C4-2B (cell line): ENCODE measurements around the gene NAA40.

Experiments used
- H3K27ac ChIP-seq: fragments of 450-650 bp; 2 replicates; pipeline ENCODE4 v1.5.1; 2017
- ZFX ChIP-seq: fragments of 450-650 bp; IDR thresholded peaks from 2 replicates; pipeline ENCODE4 v1.6.1; 2017
- TF ChIP-seq, protein P1 (sequence below): fragments of 450-650 bp; conservative IDR thresholded peaks from 2 replicates; pipeline ENCODE4 v1.5.1; 2017; ENCODE audit warnings: mild to moderate bottlenecking

NAA40 gene

GRCh38 chr11:64001484-64002420, 63.0 kb downstream of the NAA40 start:
- TF ChIP-seq, protein P1, sequence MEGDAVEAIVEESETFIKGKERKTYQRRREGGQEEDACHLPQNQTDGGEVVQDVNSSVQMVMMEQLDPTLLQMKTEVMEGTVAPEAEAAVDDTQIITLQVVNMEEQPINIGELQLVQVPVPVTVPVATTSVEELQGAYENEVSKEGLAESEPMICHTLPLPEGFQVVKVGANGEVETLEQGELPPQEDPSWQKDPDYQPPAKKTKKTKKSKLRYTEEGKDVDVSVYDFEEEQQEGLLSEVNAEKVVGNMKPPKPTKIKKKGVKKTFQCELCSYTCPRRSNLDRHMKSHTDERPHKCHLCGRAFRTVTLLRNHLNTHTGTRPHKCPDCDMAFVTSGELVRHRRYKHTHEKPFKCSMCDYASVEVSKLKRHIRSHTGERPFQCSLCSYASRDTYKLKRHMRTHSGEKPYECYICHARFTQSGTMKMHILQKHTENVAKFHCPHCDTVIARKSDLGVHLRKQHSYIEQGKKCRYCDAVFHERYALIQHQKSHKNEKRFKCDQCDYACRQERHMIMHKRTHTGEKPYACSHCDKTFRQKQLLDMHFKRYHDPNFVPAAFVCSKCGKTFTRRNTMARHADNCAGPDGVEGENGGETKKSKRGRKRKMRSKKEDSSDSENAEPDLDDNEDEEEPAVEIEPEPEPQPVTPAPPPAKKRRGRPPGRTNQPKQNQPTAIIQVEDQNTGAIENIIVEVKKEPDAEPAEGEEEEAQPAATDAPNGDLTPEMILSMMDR, result no peak
- no peak for TF ChIP-seq ZFX
- no peak overlapping the region for H3K27ac ChIP-seq

DNA sequence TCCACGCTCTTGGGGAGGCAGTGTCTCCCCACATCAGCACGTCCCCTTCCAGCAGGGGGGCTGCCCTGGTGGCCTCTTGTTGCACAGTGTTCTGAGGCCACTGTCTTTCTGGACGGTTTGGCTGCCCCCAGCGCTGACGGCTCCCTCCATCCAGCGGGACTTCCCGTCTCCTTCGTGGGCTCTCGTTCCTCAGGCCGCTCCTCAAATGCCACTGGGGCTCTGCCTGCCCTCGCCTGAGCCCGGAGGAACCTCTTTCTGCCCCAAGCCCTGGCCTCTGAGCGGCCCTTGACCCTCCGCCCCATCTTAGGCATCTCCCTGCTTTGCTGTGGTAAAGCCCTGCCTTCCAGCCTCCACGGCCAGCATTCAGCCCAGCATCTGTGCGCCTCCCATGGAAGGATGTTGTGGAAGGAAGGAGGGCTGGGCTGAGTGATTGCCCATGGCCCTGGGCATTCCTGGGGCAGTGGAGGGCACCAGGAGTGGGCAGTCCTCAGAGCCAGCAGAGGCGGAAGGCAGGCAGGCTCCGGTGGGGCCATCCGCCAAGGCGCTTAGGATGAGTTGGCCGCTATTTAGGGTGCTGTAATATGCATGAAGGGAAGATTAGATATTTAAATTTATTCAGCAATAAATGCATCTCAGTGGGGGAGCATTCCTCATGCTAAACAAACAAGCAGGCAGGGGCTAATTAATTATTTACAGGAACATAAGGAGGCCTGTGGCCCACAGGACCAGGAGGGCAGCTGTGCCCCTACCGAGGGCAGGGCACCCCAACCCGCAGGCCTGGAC, 65.2 kb downstream of the NAA40 start:
- H3K27ac ChIP-seq, result no peak overlapping the region
- TF ChIP-seq ZFX, result no peak
- TF ChIP-seq, protein P1, result no peak

DNA sequence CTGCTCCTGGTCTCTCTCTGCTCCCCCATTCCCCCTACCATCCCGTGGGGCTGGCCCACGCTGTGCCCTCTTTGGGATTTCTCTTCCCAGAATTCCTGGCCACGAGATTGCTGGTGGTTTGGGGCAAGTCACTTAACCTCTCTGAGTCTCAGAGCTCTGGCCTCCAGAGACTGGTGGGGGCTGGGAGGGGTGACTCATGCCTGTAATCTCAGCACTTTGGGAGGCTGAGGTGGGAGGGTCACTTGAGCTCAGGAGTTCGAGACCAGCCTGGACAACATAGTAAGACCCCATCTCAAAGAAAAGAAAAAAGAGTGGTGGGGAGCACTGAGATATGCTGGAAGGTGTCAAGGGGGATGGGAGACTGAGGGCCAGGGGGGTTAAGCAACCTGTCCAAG, 65.8 kb downstream of the NAA40 start:
- H3K27ac ChIP-seq, result no peak overlapping the region
- TF ChIP-seq, protein P1, result no peak
- no peak for TF ChIP-seq ZFX

- no peak overlapping the region for H3K27ac ChIP-seq
- TF ChIP-seq, protein P1, result no peak
- no peak for TF ChIP-seq ZFX
Measured at GRCh38 chr11:64005691-64006090, 66.9 kb downstream of the NAA40 start.

- TF ChIP-seq, protein P1, result no peak
- TF ChIP-seq ZFX, result no peak
- no peak overlapping the region for H3K27ac ChIP-seq
Measured at GRCh38 chr11:64006398-64006797, 67.6 kb downstream of the NAA40 start.
